ENCODE results near the gene BEST1. TPM values are rescaled to one million over a fixed set of nuclear protein-coding genes. Genes with fewer than 3 reads are reported as not detected.

The BEST1 gene
- total and polyA plus RNA-seq, 2 donors (not counting 3 experiments of a cell fraction or from before 2014, with no cell fraction given): 0.04 TPM; not detected in 1

- ChIA-PET CTCF (interaction anchor here (0.9 to 16.0 kb wide), 6 partner anchors 10 to 200 kb away, joined by 3 to 416 read pairs (median 10); no protein-coding TSS in a partner anchor), POLR2A (no interaction called here)
- Histone ChIP-seq H3K9me3 (replicated peaks; ENCODE audit: control insufficient read depth, insufficient read depth, low read length) (no peaks in the 10 kb centered on the region), H3K27me3 (ENCODE audit: control insufficient read depth in 2 of 2, insufficient read depth in 2 of 2, low read length in 2 of 2) (no peaks in the 10 kb centered on the region), H3K4me1 (ENCODE audit: control insufficient read depth, extremely low read depth, insufficient read depth, low read length) (no peaks in the 10 kb centered on the region), H3K36me3 (ENCODE audit: control insufficient read depth in 2 of 2, extremely low read depth in 1 of 2, insufficient read depth in 2 of 2, low read length in 2 of 2) (no peaks in the 10 kb centered on the region), H3K79me2 (ENCODE audit: control insufficient read depth, insufficient read depth, low read length) (no peaks in the 10 kb centered on the region), H3K27ac (ENCODE audit: insufficient read depth, low read depth, low read length) (no peak overlapping the region), H4K20me1 (replicated peaks; ENCODE audit: control insufficient read depth, extremely low read depth, insufficient read depth, low read length) (no peaks in the 10 kb centered on the region), H3K4me2 (ENCODE audit: insufficient read depth, low read length) (no peak overlapping the region), H3K4me3 (replicated peaks in 1 of 3; ENCODE audit: insufficient read depth in 1 of 3, low read depth in 1 of 3, low read length in 3 of 3) (no peak overlapping the region), H2AFZ (ENCODE audit: low read depth, low read length) (no peak overlapping the region), H3K9ac (replicated peaks; ENCODE audit: extremely low read depth, insufficient read depth, low read length) (no peak overlapping the region), H3K9me1 (replicated peaks; ENCODE audit: control insufficient read depth, extremely low read depth, insufficient read depth, low read length) (no peaks in the 10 kb centered on the region)
- dilution Hi-C loops (cut with MboI; ENCODE audit: extremely low pct_ligation_motif_present, low sequenced_read_pairs): no loop called here
- no peak for DNase-seq (ENCODE audit: low read depth, low spot score)
- intact Hi-C loops (cut with micrococcal nuclease): no loop called here
- TF ChIP-seq, protein P1, sequence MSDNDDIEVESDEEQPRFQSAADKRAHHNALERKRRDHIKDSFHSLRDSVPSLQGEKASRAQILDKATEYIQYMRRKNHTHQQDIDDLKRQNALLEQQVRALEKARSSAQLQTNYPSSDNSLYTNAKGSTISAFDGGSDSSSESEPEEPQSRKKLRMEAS (IDR thresholded peaks at IDR 0.05; ENCODE audit: insufficient read depth, insufficient read length): no peak
- TF ChIP-seq FOS (IDR thresholded peaks at IDR 0.05; ENCODE audit: borderline replicate concordance, insufficient read depth, low read length) (no peak), POLR2A (IDR thresholded peaks at IDR 0.05; ENCODE audit: low read depth, low read length) (no peak), EZH2 (IDR thresholded peaks at IDR 0.05; ENCODE audit: borderline replicate concordance, low read depth, low read length, severe bottlenecking) (no peak), MYC (IDR thresholded peaks at IDR 0.05; ENCODE audit: low read depth, low read length) (no peak), POLR2AphosphoS5 (IDR thresholded peaks at IDR 0.05; ENCODE audit: insufficient read depth, low read depth, low read length) (no peak), JUN (IDR thresholded peaks at IDR 0.05; ENCODE audit: borderline replicate concordance, insufficient read depth, insufficient read length, low read depth) (no peak)
- no peak for FAIRE-seq
- BruUV-seq (replicated peaks): no TSS peak
These were observed 41.3 kb upstream of the BEST1 start for GRCh38 chr11:61908730-61909316.
